Measurements from ENCODE around the gene CLMP. TPM values are rescaled to one million over a fixed set of nuclear protein-coding genes. Genes with fewer than 3 reads are reported as not detected.

Gene CLMP
- total RNA-seq, 2 donors from 2014 or later, result 0.66 to 0.67 TPM

- no peaks in the 10 kb centered on the region for H3K9me3 Mint-ChIP-seq
- peaks cover 8% of the 10 kb centered on the region for H3K4me1 Mint-ChIP-seq
- H3K36me3 Mint-ChIP-seq (ENCODE audit: low read depth), result no peaks in the 10 kb centered on the region
- no peak for ATAC-seq (replicated peaks)
- no peak overlapping the region for H3K4me3 Mint-ChIP-seq
- H3K27ac Mint-ChIP-seq, result no peak overlapping the region
- H3K27me3 Mint-ChIP-seq, result peaks cover 42% of the 10 kb centered on the region
These were observed 7.2 kb downstream of the CLMP start for GRCh38 chr11:123187665-123188507.

GRCh38 chr11:123187248-123187647 is 7.8 kb downstream of the CLMP start:
- H3K27me3 Mint-ChIP-seq, result peaks cover 42% of the 10 kb centered on the region
- H3K27ac Mint-ChIP-seq, result no peak overlapping the region
- H3K36me3 Mint-ChIP-seq (ENCODE audit: low read depth), result no peaks in the 10 kb centered on the region
- no peak for ATAC-seq (replicated peaks)
- H3K4me1 Mint-ChIP-seq, result peaks cover 7% of the 10 kb centered on the region
- no peak overlapping the region for H3K4me3 Mint-ChIP-seq
- H3K9me3 Mint-ChIP-seq, result no peaks in the 10 kb centered on the region

GRCh38 chr11:123186286-123186685 is 8.8 kb downstream of the CLMP start:
- H3K9me3 Mint-ChIP-seq, result no peaks in the 10 kb centered on the region
- no peak overlapping the region for H3K27ac Mint-ChIP-seq
- ATAC-seq (replicated peaks), result no peak
- H3K4me1 Mint-ChIP-seq, result no peaks in the 10 kb centered on the region
- H3K4me3 Mint-ChIP-seq, result no peak overlapping the region
- no peaks in the 10 kb centered on the region for H3K36me3 Mint-ChIP-seq (ENCODE audit: low read depth)
- H3K27me3 Mint-ChIP-seq, result peaks cover 39% of the 10 kb centered on the region

GRCh38 chr11:123185326-123185725 is 9.7 kb downstream of the CLMP start:
- H3K27me3 Mint-ChIP-seq, result peaks cover 42% of the 10 kb centered on the region
- no peaks in the 10 kb centered on the region for H3K9me3 Mint-ChIP-seq
- no peak overlapping the region for H3K27ac Mint-ChIP-seq
- H3K36me3 Mint-ChIP-seq (ENCODE audit: low read depth), result no peaks in the 10 kb centered on the region
- ATAC-seq (replicated peaks), result no peak
- H3K4me1 Mint-ChIP-seq, result no peaks in the 10 kb centered on the region
- no peak overlapping the region for H3K4me3 Mint-ChIP-seq

- H3K4me1 Mint-ChIP-seq, result no peaks in the 10 kb centered on the region
- ATAC-seq (replicated peaks), result no peak
- no peak overlapping the region for H3K27ac Mint-ChIP-seq
- no peaks in the 10 kb centered on the region for H3K9me3 Mint-ChIP-seq
- no peak overlapping the region for H3K4me3 Mint-ChIP-seq
- no peaks in the 10 kb centered on the region for H3K36me3 Mint-ChIP-seq (ENCODE audit: low read depth)
- H3K27me3 Mint-ChIP-seq, result peaks cover 43% of the 10 kb centered on the region
These were observed 10.5 kb downstream of the CLMP start for GRCh38 chr11:123184531-123184930.

- Mint-ChIP-seq H3K9me3 (no peaks in the 10 kb centered on the region), H3K27me3 (peaks cover 39% of the 10 kb centered on the region), H3K27ac (no peak overlapping the region), H3K4me3 (no peak overlapping the region), H3K36me3 (ENCODE audit: low read depth) (no peaks in the 10 kb centered on the region), H3K4me1 (no peaks in the 10 kb centered on the region)
- peak; percentile 98 for ATAC-seq (replicated peaks)
These were observed 11.5 kb downstream of the CLMP start for GRCh38 chr11:123183391-123184099.

- H3K27me3 Mint-ChIP-seq, result peaks cover 26% of the 10 kb centered on the region
- no peaks in the 10 kb centered on the region for H3K4me1 Mint-ChIP-seq
- H3K9me3 Mint-ChIP-seq, result no peaks in the 10 kb centered on the region
- no peak overlapping the region for H3K4me3 Mint-ChIP-seq
- H3K36me3 Mint-ChIP-seq (ENCODE audit: low read depth), result no peaks in the 10 kb centered on the region
- no peak overlapping the region for H3K27ac Mint-ChIP-seq
- no peak for ATAC-seq (replicated peaks)
These were observed 13.1 kb downstream of the CLMP start for GRCh38 chr11:123181767-123182500.

GRCh38 chr11:123181075-123181474 is 14.0 kb downstream of the CLMP start:
- no peaks in the 10 kb centered on the region for H3K36me3 Mint-ChIP-seq (ENCODE audit: low read depth)
- no peak for ATAC-seq (replicated peaks)
- no peak overlapping the region for H3K4me3 Mint-ChIP-seq
- H3K4me1 Mint-ChIP-seq, result no peaks in the 10 kb centered on the region
- no peaks in the 10 kb centered on the region for H3K9me3 Mint-ChIP-seq
- no peak overlapping the region for H3K27ac Mint-ChIP-seq
- H3K27me3 Mint-ChIP-seq, result peaks cover 23% of the 10 kb centered on the region

GRCh38 chr11:123180574-123180973 is 14.5 kb downstream of the CLMP start:
- Mint-ChIP-seq H3K4me3 (no peak overlapping the region), H3K27me3 (peaks cover 18% of the 10 kb centered on the region), H3K9me3 (no peaks in the 10 kb centered on the region), H3K27ac (no peak overlapping the region), H3K36me3 (ENCODE audit: low read depth) (no peaks in the 10 kb centered on the region), H3K4me1 (no peaks in the 10 kb centered on the region)
- ATAC-seq (replicated peaks), result no peak

GRCh38 chr11:123180166-123180565 is 14.9 kb downstream of the CLMP start:
- Mint-ChIP-seq H3K27ac (no peak overlapping the region), H3K4me3 (no peak overlapping the region), H3K9me3 (no peaks in the 10 kb centered on the region), H3K27me3 (peaks cover 17% of the 10 kb centered on the region), H3K4me1 (no peaks in the 10 kb centered on the region), H3K36me3 (ENCODE audit: low read depth) (no peaks in the 10 kb centered on the region)
- ATAC-seq (replicated peaks), result no peak

GRCh38 chr11:123179586-123179985 is 15.5 kb downstream of the CLMP start:
- H3K9me3 Mint-ChIP-seq, result no peaks in the 10 kb centered on the region
- no peak overlapping the region for H3K27ac Mint-ChIP-seq
- H3K27me3 Mint-ChIP-seq, result peaks cover 11% of the 10 kb centered on the region
- no peak for ATAC-seq (replicated peaks)
- H3K4me1 Mint-ChIP-seq, result no peaks in the 10 kb centered on the region
- no peak overlapping the region for H3K4me3 Mint-ChIP-seq
- no peaks in the 10 kb centered on the region for H3K36me3 Mint-ChIP-seq (ENCODE audit: low read depth)

- no peak overlapping the region for H3K4me3 Mint-ChIP-seq
- no peaks in the 10 kb centered on the region for H3K36me3 Mint-ChIP-seq (ENCODE audit: low read depth)
- peaks cover 10% of the 10 kb centered on the region for H3K27me3 Mint-ChIP-seq
- H3K4me1 Mint-ChIP-seq, result no peaks in the 10 kb centered on the region
- no peak for ATAC-seq (replicated peaks)
- H3K27ac Mint-ChIP-seq, result no peak overlapping the region
- H3K9me3 Mint-ChIP-seq, result no peaks in the 10 kb centered on the region
These were observed 16.9 kb downstream of the CLMP start for GRCh38 chr11:123178186-123178585.

GRCh38 chr11:123176785-123177184 is 18.3 kb downstream of the CLMP start:
- peak; percentile 86 for ATAC-seq (replicated peaks)
- no peak overlapping the region for H3K4me3 Mint-ChIP-seq
- no peaks in the 10 kb centered on the region for H3K9me3 Mint-ChIP-seq
- no peaks in the 10 kb centered on the region for H3K36me3 Mint-ChIP-seq (ENCODE audit: low read depth)
- no peak overlapping the region for H3K27ac Mint-ChIP-seq
- H3K27me3 Mint-ChIP-seq, result peaks cover 10% of the 10 kb centered on the region
- H3K4me1 Mint-ChIP-seq, result no peaks in the 10 kb centered on the region

GRCh38 chr11:123174196-123175183 is 20.6 kb downstream of the CLMP start:
- H3K27me3 Mint-ChIP-seq, result no peaks in the 10 kb centered on the region
- no peaks in the 10 kb centered on the region for H3K9me3 Mint-ChIP-seq
- no peaks in the 10 kb centered on the region for H3K4me1 Mint-ChIP-seq
- no peak overlapping the region for H3K27ac Mint-ChIP-seq
- no peaks in the 10 kb centered on the region for H3K36me3 Mint-ChIP-seq (ENCODE audit: low read depth)
- no peak overlapping the region for H3K4me3 Mint-ChIP-seq
- no peak for ATAC-seq (replicated peaks)
